Measurements from ENCODE around the gene RHEB. TPM values are rescaled to one million over a fixed set of nuclear protein-coding genes. Genes with fewer than 3 reads are reported as not detected.

RHEB gene
- polyA plus RNA-seq, 5 donors, result 97.7 to 136 (median 110) TPM

GRCh38 chr7:151451626-151452571 lies 67.8 kb downstream of the RHEB start:
- DNase-seq, result no peak

- DNase-seq, result no peak
Observed at GRCh38 chr7:151451156-151451555, 68.5 kb downstream of the RHEB start.

GRCh38 chr7:151449990-151450389 lies 69.7 kb downstream of the RHEB start:
- DNase-seq, result no peak

- DNase-seq, result peak; percentile 68
Observed at GRCh38 chr7:151448261-151449252, 71.1 kb downstream of the RHEB start.

GRCh38 chr7:151447901-151448260 lies 71.8 kb downstream of the RHEB start:
- DNase-seq, result no peak

- no peak for DNase-seq
Observed at GRCh38 chr7:151447312-151447711, 72.4 kb downstream of the RHEB start.

GRCh38 chr7:151446412-151446811 lies 73.3 kb downstream of the RHEB start:
- no peak for DNase-seq

GRCh38 chr7:151444632-151445031 lies 75.1 kb downstream of the RHEB start:
- DNase-seq, result no peak

- DNase-seq, result no peak
Observed at GRCh38 chr7:151442776-151443496, 76.8 kb downstream of the RHEB start.

GRCh38 chr7:151440799-151441445 lies 78.8 kb downstream of the RHEB start:
- no peak for DNase-seq

GRCh38 chr7:151439855-151440798 lies 79.6 kb downstream of the RHEB start, which contains the start of gene CRYGN:
Gene CRYGN, minus strand, starts transcription at chr7:151440141. Its CDS starts 224 bp downstream, at chr7:151439917.
- DNase-seq, result no peak

GRCh38 chr7:151438864-151439601 lies 80.7 kb downstream of the RHEB start:
- DNase-seq, result no peak

- no peak for DNase-seq
Observed at GRCh38 chr7:151437866-151438516, 81.7 kb downstream of the RHEB start.

- DNase-seq, result no peak
Observed at GRCh38 chr7:151437159-151437553, 82.5 kb downstream of the RHEB start.

GRCh38 chr7:151436446-151437158 lies 83.1 kb downstream of the RHEB start:
- no peak for DNase-seq

GRCh38 chr7:151435971-151436370 lies 83.7 kb downstream of the RHEB start:
- DNase-seq, result no peak

GRCh38 chr7:151435103-151435916 lies 84.4 kb downstream of the RHEB start:
- no peak for DNase-seq
